T-helper 1 cell treated with Interleukin-12 subunit alpha and Interleukin-12 subunit beta and Interleukin-4 antibody, amounts not matched to agents 30 ng/mL and 1 ng/mL, for 36 hours (primary cell): ENCODE measurements around the gene DHX8. TPM values are rescaled to one million over a fixed set of nuclear protein-coding genes. Genes with fewer than 3 reads are reported as not detected.
"Not testable (repeated sequence)": the region's sequence is repeated elsewhere in the genome, so short reads cannot be mapped to it uniquely, and the experiment has no call there.

Experiments
- intact Hi-C: fragments of 100-400 bp; cut with micrococcal nuclease; formaldehyde crosslinking; loops from one replicate; pipeline ENCODE4 v1.15.1; 2024
- total RNA-seq: library from RNA; stranded (reverse); gene quantifications from 2 replicates; pipeline ENCODE4 v1.2.3, GENCODE V29; 2022

Gene DHX8
- total RNA-seq, 1 donor from 2014 or later, result 65.9 TPM

DNA sequence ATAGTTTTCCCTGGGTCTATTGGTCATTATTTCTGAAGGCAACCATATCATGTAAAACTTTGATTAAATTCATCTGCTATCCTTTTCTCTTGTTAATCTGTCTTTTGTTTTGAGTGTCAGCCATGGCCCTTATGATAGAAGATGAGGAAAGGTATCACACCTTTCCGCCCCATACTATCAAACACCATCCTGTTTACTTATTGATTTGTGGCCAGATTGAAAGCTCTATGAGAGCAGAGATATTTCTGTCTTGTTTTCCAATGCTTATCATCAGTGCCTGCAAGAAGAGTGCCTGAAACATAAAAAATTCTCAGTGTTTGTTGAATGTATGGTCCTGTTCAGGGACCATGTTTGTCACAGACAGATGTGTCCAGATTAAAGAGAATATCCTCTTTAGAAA lies 22.6 kb upstream of the DHX8 start:
- intact Hi-C loops, result no loop called here

DNA sequence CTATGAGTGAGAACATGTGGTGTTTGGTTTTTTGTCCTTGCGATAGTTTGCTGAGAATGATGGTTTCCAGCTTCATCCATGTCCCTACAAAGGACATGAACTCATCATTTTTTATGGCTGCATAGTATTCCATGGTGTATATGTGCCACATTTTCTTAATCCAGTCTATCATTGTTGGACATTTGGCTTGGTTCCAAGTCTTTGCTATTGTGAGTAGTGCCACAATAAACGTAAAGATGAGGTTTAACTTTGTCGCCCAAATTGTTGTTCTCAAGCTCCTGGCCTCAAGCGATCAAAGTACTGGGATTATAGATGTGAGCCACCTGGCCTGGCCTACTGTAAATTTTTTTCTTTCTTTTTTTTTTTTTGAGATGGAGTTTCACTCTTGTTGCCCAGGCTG lies 21.2 kb upstream of the DHX8 start:
- intact Hi-C loops, result not testable (repeated sequence)

DNA sequence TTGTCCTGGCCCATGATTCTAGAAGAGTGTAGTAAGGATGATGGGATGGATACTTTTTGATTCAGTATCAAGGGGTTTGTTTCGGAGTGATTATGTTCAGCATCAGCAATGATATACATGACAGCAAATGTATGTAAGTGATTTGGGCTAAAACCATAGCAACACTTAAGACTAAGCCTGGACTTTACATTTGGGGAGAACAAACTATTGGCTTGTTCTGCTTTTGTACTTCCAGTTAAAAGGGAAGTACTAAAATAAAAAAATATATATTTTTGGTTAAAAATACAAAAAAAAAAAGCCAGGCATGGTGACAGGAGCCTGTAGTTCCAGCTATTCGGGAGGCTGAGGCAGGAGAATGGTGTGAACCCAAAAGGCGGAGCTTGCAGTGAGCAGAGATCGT lies 20.5 kb upstream of the DHX8 start:
- intact Hi-C loops, result no loop called here

DNA sequence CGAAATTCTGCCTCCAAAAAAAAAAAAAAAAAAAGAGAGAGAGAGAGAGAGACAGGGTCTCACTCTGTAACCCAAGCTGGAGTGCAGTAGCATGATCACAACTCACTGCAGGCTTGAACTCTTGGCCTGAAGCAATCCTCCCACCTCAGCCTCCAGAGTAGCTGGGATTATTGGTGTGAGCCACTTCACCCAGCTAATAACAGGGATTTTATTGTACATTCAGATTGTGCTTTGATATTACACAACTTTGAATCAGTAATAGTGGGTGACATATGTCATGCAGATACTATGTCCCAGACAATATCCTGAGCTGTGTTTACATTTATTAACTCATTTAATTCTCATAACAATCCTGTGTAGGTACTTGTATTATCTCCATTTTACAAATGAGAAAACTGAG lies 19.7 kb upstream of the DHX8 start:
- intact Hi-C loops, result no loop called here

DNA sequence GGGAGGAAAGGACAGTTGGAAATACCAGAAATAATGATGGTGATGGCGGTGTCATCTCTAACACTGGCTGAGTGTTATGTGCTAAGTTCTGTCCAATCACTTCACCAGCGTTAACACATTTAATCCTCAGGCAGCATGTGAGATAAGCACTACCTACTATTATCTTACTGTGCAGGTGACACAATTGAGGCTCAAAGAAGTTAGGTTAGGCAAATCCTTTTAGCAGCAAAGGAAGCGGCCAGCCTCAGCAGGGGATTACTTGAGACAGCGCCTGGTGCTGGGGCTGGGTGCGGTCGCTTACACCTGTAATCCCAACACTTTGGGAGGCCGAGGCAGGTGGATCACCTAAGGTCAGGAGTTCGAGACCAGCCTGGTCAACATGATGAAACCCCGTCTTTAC lies 18.7 kb upstream of the DHX8 start:
- intact Hi-C loops, result no loop called here

DNA sequence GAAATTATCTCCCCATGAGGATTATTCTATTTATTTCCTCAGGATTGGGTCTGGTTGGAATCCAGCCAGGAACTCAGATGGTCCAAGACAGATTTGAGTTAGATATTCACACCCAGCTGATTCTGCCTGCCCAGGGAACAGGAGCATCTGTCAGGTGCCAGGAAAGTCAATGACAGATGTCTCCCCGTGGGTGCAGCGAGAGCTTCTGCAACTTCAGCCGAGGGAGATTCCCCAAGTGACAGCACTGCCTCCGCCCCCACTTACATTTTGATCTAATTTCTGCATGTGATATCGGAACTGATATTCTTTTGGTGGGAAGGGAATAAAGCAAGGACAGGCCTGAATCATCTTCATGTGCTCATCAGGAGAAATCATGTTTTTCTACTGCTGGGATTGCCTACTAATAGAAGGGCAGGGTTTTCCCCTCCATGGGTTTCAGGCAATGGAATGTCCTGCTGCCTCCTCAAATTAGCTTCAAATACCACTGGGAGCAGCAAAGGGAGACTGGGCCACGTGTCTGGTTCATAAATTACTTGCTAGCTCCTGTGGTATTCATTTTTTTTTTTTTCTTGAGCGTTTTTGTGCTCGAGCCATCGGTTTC lies 15.7 kb upstream of the DHX8 start:
- intact Hi-C loops, result no loop called here

DNA sequence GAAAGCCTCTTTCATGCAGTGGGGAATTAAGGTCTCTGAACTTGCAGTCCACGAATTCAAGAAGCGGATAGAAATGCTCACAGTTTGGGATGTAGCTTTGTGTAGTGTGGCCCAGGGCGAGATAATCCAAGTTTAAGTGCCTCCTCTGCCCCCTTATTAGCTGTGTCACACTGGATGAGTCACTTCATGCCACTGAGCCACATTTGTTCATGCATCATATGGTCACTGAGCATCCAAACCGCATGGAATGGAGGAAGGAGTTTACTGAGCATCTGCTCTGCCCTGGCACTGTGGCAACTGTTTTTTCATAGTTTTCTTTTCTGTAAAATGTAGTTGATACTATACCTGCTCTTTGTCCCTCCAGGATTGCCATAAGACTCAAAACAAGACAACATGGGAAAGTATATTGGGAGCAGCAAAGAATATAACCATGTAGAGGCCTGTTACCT lies 15.1 kb upstream of the DHX8 start:
- intact Hi-C loops, result no loop called here

DNA sequence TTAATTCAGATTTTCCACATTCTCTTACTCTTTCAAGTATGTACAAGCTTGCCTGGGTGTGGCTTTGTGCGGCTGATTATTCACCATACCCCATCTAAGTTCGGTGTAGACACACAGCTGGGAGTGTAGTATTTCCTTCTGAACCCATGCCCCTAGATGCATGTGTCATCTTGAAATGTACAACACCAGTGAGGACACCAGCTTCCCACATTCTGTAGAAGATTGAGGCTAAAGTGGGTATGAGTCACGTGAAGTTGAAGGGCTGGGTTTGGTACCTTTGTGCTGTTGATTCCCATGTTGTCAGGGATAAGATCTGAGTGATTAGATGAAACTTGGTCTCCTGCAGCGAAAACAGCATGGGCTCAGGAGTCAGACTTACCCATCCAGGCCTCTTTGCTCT lies 14.6 kb upstream of the DHX8 start:
- intact Hi-C loops, result no loop called here

DNA sequence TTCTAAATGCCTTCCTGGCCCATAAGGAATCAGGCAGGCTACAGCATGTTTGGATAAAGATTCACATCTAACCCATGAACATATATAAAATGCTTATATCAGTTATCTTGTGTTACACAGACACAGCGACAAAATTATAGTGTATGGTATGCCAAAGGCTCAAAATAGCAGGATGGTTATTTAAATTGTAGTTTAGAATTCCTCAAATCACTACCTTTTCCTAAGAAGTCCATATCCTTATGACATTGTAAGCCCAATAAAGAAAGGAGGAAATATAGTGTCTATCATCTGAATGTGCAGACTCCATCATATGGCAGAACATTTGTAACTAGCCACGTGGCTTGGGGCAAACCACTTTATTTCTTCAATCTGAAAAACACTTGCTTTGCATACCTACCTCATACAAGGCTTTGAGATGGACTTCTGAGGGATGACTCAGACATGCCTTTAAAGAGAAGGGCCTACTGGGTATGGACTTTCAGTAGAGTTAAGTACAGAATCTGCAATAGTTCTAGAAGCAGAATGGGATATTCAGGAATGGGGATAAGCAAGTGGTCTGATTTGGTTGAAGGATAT lies 12.1 kb upstream of the DHX8 start:
- intact Hi-C loops, result no loop called here

DNA sequence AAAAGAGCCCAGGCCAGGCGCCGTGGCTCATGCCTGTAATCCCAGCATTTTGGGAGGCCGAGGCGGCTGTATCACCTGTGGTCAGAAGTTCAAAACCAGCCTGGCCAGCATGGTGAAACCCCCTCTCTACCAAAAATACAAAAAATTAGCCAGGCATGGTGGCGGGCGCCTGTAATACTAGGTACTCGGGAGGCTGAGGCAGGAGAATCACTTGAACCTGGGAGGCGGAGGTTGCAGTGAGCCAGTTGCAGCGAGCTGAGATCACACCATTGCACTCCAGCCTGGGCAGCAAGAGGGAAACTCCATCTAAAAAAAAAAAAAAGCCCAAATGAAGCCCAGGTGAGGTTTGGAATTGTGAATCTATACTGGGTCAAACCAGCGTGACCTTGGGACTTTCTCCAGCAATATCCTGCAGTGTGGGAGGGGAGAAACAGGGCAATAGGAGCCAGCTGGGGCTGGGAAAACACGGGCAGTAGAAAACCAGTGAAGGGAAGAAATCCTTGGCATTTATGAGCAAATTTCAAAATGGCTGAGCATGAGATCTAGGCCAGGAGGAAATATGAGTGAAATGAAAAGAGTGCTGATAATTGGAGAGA lies 8.2 kb upstream of the DHX8 start:
- intact Hi-C loops, result no loop called here

DNA sequence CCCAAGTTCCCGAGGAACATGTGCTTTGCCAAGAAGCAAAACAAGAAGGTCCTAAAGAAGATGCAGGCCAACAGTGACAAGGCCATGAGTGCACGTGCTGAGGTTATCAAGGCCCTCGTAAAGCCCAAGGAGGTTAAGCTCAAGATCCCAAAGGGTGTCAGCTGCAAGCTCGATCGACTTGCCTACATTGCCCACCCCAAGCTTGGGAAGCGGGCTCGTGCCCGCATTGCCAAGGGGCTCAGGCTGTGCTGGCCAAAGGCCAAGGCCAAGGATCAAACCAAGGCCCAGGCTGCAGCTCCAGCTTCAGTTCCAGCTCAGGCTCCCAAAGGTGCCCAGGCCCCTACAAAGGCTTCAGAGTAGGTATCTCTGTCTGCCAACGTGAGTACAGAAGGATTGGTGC lies 7.5 kb upstream of the DHX8 start:
- intact Hi-C loops, result not testable (repeated sequence)

DNA sequence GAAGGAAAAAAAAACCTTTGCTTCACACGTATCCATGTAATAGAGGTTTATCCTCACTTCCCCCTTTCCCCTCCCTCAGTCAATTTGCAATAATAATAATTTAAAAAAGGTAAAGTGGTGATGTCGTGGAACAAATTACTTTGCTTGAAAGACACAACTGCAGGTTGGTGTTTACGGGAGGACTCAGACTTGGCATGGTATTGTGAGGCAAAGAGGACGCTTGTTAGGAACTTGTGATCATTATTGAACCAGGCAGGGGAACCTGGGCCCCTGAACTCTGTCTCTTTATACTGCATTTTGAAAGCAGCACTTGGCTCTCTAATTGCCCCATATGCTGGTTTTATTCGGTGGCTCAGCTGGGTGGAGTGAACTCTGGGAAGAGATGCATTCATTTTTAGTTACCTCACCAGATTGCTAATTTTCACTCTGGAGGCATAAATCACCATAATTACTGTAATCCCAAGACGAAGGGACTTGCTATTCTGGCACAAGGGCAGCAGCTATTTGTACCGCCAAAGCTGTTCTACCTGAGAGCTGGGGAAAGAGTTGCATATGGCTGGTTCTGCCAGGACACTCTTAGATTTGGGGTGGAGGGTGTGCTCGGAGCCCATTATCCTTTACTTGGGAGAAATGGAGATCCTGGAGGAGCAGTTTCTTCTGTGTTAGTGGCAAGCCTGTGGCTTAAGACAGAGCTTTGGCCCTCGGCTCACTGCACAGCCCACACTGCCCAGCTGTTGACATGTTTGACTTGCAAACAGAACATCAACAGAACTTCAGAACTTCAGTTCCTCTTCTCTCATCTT lies 5.7 kb upstream of the DHX8 start:
- intact Hi-C loops, result no loop called here

DNA sequence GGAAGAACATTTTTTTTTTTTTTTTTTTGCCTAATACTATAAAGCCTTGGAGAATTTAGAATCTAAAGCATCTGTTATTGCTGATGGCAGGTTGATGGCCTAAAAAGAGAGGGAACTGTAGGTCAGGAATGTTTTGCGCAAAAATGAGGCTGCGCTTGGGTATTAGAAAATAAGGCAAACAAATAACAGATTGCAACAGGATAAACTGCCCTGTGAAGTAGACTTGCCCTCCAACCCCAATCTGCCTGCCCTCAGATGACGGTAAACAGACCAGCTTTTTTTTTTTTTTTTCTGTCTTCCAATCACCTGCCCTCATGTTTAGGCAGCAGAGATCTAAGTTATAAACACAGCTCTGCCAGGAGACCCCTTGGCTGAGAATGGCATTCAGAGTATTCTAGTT lies 3.8 kb upstream of the DHX8 start:
- intact Hi-C loops, result loop anchor here (5.0 to 10.0 kb wide), 4 partner anchors 67 to 915 kb away; partner anchors contain the start of genes COASY, ETV4, MLX and NAGS

DNA sequence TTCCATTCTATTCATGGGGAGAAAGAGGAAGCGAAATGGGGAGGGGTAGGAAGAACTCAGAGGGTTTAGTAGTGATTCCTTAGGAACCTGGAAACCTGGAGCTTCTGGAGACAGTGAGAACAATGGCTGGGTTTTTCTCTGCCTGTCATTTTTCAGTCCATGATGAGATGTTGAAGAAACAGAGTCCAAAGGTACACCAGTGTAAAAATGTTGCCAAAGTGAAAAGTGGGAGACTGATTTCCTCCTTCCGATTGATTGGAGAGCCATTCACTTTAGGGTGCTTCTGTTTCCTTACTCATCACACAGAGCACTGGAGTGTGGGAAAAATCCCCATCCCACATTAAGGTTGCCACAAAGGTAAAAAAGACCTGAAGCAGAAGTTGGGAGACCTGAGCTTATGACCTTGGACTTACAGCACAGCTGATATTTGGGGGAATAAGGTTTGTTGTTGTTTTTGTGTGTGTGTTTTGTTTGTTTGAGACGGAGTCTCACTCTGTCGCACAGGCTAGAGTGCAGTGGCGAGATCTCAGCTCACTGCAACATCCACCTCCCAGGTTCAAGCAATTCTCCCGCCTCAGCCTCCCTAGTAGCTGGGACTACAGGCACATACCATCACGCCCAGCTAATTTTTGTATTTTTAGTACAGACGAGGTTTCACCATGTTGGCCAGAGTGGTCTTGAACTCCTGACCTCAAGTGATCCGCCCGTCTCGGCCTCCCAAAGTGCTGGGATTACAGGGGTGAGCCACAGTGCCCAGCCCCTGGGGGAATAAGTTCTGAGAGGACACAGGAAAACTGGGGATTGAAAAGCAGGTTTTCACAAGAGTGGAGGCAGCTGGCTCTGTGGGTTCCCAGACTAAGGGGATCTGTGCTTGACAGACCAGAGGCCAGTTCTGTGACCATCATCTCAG lies 1.4 kb upstream of the DHX8 start:
- intact Hi-C loops, result loop anchor here (1.0 to 10.0 kb wide), 16 partner anchors 65 to 918 kb away; partner anchors contain the start of genes ARL4D, BRCA1, COASY and ETV4

DNA sequence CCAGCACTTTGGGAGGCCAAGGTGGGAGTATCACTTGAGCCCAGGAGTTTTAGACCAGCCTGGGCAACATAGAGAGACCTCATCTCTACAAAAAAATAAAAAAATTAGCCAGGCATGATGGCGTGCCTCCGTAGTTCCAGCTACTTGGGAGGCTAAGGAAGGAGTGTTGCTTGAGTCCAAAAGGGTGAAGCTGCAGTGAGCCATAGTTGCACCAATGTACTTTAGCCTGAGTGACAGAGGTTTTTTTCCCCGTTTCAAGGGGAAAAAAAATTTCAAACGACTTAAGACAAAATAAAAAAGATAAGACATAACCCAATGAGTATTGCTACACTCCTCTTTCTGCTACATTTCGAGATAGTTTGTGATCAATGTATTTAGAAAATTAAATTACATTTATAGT lies 6.8 kb downstream of the DHX8 start:
- intact Hi-C loops, result no loop called here

DNA sequence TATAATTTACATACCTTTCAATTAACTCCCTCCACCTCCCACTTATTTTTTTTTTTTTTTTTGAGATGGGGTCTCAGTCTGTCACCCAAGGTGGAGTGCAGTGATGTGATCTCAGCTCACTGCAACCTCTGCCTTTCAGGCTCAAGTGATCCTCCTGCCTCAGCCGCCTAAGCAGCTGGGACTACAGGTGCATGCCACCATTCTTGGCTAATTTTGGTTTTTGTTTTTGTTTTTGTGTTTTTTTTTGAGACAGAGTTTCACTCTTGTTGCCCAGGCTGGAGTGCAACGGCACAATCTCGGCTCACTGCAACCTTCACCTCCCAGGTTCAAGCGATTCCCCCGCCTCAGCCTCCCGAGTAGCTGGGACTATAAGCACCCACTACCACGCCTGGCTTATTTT lies 25.7 kb downstream of the DHX8 start:
- intact Hi-C loops, result not testable (repeated sequence)

DNA sequence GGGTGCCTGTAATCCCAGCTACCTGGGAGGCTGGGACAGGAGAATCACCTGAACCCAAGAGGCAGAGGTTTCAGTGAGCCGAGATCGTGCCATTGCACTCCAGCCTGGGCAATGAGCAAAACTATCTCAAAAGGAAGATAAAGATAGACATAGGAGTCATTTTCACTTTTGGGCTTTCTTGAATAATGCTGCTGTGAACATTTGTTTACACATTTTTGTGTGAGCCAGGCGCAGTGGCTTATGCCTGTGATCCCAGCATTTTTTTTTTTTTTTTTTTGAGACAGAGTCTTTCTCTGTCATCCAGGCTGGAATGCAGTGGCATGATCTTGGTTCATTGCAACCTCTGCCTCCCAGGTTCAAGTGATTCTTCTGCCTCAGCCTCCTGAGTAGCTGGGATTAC lies 27.4 kb downstream of the DHX8 start:
- intact Hi-C loops, result not testable (repeated sequence)

DNA sequence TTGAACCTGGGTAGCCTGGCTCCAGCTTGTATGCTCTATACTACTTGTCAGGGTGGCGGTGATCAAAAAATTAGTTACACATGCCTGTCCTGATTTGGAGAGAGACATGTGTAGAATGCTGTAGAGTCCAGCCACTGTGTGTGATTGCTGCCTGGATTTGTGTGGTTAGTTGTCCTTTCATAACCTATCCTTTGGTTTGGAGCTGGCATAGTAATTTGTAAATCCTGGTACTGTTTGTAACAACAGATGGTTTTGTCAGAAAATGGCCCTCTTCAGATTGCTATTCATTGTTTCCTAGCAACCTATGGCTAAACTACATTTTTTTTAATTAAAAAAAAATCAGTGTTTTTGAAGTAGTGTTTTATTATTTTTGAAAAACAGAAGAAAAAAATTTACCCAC lies 31.9 kb downstream of the DHX8 start:
- intact Hi-C loops, result no loop called here

DNA sequence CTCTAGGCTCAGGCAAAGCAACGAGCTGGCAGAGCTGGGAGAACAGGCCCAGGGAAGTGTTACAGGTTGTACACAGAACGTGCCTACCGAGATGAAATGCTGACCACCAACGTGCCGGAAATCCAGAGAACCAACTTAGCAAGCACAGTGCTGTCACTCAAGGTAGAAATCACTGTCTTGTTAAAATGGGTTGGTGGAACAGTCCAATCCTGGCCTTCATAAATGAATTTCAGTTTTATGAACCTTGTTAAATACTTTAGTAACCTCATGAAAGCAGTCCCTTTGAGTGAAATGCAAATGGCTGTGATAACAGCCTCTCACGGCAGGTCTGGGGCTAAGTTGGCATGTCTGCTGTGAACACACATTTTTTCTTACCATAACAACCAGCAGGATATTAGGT lies 33.4 kb downstream of the DHX8 start:
- intact Hi-C loops, result no loop called here

DNA sequence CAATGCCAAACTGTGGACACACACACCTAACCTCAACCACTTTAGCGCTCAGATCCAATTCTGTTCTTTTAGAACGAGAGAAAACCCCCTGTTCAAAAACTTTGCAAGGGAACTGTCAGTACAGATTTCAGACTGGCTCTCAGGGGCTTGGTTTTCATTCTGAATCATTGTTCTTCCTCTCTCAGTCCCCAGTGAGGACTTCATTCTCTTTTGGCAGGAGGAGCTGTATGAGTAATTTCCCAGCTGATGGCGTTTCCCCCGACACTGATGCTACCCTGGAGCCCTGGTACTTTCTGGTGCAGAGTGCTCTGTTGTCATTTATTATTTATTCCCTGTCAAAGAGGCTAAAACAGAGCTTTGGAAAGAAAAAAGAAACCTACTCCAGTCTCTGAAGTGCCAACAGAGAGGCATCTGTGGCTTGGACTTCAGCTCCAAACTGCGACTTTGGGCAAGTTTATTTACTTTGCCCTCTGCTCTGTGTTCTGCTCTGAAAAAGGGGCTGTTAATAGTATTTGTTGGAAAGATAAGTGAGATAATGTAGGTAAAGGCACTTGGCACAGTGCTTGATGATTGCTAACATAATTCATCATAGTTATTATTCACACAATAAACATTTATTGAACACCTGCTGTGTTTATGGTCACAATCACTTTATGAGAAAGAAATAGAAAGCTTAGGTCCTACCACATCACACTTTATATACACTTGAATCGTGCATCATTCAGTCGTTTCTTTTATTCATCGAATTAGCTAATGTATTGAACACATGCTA lies 34.0 kb downstream of the DHX8 start:
- intact Hi-C loops, result no loop called here
